Osteocyte (in vitro differentiated cells): Measurements from ENCODE around the gene RHOD. TPM values are rescaled to one million over a fixed set of nuclear protein-coding genes. Genes with fewer than 3 reads are reported as not detected.

ENCODE experiments used
- DNase-seq: peaks from one replicate; pipeline ENCODE4 v3.0.0; 2021; ENCODE audit warnings: mixed read lengths; ENCODE audit not compliant: unreplicated experiment; ENCODE audit errors: extremely low spot score
- H3K27ac Mint-ChIP-seq: one replicate; pipeline ENCODE4 v1.8.0; 2021; ENCODE audit warnings: mild to moderate bottlenecking, mixed read lengths; ENCODE audit not compliant: unreplicated experiment
- H3K27me3 Mint-ChIP-seq: one replicate; pipeline ENCODE4 v1.8.0; 2021; ENCODE audit warnings: mixed read lengths; ENCODE audit not compliant: unreplicated experiment
- H3K36me3 Mint-ChIP-seq: one replicate; pipeline ENCODE4 v1.8.0; 2021; ENCODE audit warnings: mixed read lengths; ENCODE audit not compliant: unreplicated experiment
- H3K4me1 Mint-ChIP-seq: one replicate; pipeline ENCODE4 v1.8.0; 2021; ENCODE audit warnings: mixed read lengths; ENCODE audit not compliant: unreplicated experiment
- H3K4me3 Mint-ChIP-seq: one replicate; pipeline ENCODE4 v1.8.0; 2021; ENCODE audit warnings: mild to moderate bottlenecking, moderate library complexity, mixed read lengths; ENCODE audit not compliant: unreplicated experiment
- H3K9me3 Mint-ChIP-seq: one replicate; pipeline ENCODE4 v1.8.0; 2021; ENCODE audit warnings: mixed read lengths; ENCODE audit not compliant: unreplicated experiment
- total RNA-seq: library from RNA; stranded (reverse); gene quantifications from 2 replicates; pipeline ENCODE4 v1.2.1, GENCODE V29; 2021
- TF ChIP-seq, protein P1 (sequence below): fragments of 200-600 bp; sonication (generic); IDR thresholded peaks from 2 replicates; pipeline ENCODE4 v1.5.0; 2021; ENCODE audit warnings: antibody characterized with exemption, mild to moderate bottlenecking, moderate library complexity

Gene RHOD
- total RNA-seq, 1 donor from 2014 or later = 9.4 TPM

DNA sequence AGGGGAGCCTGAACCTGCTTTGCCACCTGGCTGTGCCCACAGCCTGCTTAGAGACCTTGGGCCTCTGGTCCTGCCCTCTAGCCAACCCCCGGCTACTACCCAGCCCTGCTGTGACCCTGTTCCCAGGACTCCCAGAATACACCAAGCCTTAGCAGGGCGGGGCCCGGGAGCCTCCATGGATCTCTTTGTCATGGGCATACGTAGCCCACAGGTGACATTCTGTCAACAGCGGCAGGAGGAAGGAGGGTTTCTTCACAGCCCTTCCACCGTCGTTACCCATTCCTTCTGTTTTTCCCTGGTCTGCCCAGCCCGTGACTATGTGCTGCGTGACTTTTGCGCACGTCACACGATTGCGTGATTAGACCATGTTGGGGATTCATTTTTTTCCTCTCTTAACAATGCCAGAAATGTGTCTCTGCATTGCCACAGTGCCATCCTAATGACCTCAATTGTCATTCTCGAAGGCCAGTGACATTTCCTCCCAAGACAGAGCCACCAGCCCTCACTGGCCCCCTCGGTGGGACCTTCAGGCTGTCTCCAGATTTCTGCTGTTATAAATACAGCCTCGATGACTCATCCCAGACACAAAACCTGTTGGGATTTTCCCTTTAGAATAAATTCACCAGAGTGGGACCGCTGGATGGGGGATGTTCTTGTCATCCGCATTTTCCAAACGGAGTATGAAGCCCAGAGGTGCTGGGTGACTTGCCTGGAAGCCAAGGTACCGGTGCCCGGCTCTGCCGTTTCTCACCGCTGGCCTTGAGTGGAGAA, 24.7 kb upstream of the RHOD start:
- no peaks in the 10 kb centered on the region for H3K27me3 Mint-ChIP-seq
- DNase-seq = no peak
- peaks cover 63% of the 10 kb centered on the region for H3K4me1 Mint-ChIP-seq
- H3K36me3 Mint-ChIP-seq = no peaks in the 10 kb centered on the region
- peak overlapping the region; percentile 18 for H3K4me3 Mint-ChIP-seq
- no peaks in the 10 kb centered on the region for H3K9me3 Mint-ChIP-seq
- TF ChIP-seq, protein P1, sequence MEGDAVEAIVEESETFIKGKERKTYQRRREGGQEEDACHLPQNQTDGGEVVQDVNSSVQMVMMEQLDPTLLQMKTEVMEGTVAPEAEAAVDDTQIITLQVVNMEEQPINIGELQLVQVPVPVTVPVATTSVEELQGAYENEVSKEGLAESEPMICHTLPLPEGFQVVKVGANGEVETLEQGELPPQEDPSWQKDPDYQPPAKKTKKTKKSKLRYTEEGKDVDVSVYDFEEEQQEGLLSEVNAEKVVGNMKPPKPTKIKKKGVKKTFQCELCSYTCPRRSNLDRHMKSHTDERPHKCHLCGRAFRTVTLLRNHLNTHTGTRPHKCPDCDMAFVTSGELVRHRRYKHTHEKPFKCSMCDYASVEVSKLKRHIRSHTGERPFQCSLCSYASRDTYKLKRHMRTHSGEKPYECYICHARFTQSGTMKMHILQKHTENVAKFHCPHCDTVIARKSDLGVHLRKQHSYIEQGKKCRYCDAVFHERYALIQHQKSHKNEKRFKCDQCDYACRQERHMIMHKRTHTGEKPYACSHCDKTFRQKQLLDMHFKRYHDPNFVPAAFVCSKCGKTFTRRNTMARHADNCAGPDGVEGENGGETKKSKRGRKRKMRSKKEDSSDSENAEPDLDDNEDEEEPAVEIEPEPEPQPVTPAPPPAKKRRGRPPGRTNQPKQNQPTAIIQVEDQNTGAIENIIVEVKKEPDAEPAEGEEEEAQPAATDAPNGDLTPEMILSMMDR = no peak
- H3K27ac Mint-ChIP-seq = peak overlapping the region; percentile 92

DNA sequence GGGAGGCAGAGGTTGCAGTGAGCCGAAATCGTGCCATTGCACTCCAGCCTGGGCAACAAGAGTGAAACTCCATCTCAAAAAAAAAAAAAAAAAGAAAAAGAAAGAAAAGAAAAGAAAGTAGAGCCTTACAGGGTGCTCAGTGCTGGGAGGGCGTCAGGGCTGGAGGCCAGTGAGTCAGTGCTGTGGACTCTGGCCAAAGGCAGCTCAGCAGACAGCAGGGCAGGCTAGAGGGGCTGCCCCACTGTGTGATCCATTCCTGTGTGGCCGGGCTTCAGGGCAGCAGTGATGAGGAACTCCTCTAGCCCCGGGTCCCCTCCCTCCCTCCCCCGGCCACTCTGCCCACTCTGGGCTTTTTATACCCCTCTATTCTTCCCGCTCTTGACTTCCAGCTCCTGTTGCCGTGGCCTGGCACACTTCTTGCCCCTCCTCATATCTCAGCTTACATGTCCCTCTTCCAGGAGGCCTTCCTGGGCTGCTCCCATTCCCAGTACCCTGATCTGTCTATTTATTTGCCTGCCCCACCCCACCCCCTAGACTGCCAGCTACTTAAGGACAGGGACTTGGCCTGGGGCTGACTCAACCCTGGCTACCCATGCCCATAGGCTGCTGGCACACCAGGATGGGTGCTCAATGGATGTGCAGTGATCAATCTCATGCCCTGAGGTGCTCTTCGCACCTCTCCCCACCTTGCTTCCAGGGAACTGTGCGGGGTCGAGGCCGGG, 23.7 kb upstream of the RHOD start:
- Mint-ChIP-seq H3K36me3 (no peaks in the 10 kb centered on the region), H3K4me3 (peak overlapping the region; percentile 26), H3K9me3 (no peaks in the 10 kb centered on the region), H3K27me3 (no peaks in the 10 kb centered on the region), H3K27ac (peak overlapping the region; percentile 92), H3K4me1 (peaks cover 63% of the 10 kb centered on the region)
- TF ChIP-seq, protein P1 = no peak
- DNase-seq = peak; percentile 91

DNA sequence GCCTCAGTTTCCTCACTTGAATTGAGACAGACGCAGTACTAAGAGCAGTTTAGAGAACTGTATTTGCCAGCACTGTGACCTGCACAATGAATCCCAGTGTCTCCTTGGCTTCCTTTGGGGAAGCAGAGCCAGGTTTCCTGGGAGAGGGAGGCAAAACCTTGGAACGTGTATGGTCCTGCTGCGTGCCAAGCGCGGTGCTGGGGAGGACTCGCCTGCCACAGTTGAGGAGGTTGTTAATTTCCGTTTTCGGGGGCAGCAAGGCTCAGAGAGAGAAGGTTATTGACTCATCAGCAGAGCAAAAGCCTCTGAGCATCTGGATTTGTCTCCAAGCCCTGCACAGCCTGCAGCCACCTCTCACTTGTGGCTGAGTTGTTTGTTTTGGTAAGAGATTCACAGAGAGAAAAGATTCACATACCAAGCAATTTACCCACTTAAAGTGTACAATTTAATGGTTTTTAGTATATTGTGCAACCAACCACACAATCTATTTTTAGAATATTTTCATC, 22.9 kb upstream of the RHOD start:
- Mint-ChIP-seq H3K9me3 (no peaks in the 10 kb centered on the region), H3K36me3 (no peaks in the 10 kb centered on the region), H3K27me3 (no peaks in the 10 kb centered on the region), H3K4me1 (peaks cover 61% of the 10 kb centered on the region), H3K27ac (peak overlapping the region; percentile 92), H3K4me3 (no peak overlapping the region)
- DNase-seq = peak; percentile 89
- TF ChIP-seq, protein P1 = no peak

DNA sequence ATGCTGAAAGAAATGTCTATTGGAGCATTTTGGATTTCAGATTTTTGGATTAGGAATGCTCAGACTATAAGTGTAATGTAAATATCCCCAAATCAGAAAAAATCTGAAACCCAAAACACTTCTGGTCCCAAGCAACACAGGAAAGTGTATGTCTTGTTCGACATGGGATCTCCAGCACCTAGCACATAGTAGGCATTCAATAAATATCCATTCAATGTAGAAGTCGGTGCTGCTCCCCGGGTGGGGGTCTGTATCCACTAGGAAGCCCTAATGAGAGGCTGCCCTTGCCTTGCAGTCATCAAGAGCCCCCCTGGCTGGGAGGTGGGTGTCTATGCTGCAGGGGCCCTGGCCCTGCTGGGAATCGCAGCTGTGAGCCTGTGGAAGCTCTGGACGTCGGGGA, 22.3 kb upstream of the RHOD start:
- peaks cover 57% of the 10 kb centered on the region for H3K4me1 Mint-ChIP-seq
- peak overlapping the region; percentile 92 for H3K27ac Mint-ChIP-seq

More for the DNA sequence above, 22.3 kb upstream of the RHOD start:
- Mint-ChIP-seq H3K4me3 (no peak overlapping the region), H3K36me3 (no peaks in the 10 kb centered on the region), H3K9me3 (no peaks in the 10 kb centered on the region), H3K27me3 (no peaks in the 10 kb centered on the region)
- DNase-seq = no peak
- TF ChIP-seq, protein P1 = no peak
